ENCODE results near the gene LRP5.

- no peak for TF ChIP-seq CTCF (optimal IDR thresholded peaks at IDR 0.05 in 1 of 3, IDR thresholded peaks at IDR 0.05 in 1 of 3, conservative IDR thresholded peaks at IDR 0.05 in 1 of 3; ENCODE audit: extremely low read depth in 1 of 3, insufficient read depth in 2 of 3, low read length in 3 of 3)
- no peak for TF ChIP-seq EZH2 (IDR thresholded peaks at IDR 0.05; ENCODE audit: low read length)
Observed at GRCh38 chr11:68430384-68430783, 118.0 kb downstream of the LRP5 start.

All from keratinocyte (primary cell).